ENCODE results near the gene PHETA1.
"Not testable (repeated sequence)": the region's sequence is repeated elsewhere in the genome, so short reads cannot be mapped to it uniquely, and the experiment has no call there.

PHETA1 gene

DNA sequence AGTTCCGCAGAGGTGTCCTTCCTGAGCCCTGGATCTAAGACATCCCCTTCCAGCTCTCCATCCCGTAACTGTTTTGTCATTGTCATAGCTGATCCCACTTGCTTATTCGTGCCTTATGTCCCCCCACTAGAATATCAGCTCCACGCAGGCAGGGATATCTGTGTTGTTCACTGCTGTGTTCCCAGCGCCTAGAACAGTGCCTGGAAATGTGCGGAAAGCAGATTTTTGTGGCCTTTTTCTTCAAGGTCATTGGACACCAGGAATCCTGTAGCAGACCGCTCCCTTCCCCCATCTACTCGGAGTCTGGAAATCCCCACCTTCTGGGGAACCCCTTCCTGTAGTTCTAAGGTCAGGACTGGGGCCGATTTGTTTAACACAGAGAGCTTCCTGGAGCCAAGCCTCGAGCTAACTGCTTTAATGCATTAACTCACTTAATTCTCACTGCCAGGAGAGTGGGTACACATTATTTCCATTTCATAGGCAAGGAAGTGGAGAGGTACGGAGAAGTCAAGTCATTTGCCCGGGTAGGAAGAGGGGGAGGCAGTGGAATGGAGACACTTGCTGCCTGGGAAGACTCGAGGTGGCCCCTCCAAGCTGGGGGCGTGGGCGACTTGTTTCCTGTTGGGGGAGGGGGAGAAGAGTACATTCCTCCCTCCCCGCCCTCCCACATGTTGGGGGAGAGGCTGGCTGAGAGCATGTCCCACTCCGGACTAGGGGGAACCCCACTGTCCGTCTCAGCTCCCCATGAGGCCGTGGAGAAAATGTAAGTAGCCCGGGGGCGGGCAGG is 35.7 kb upstream of the PHETA1 start:
- peak; percentile 78 for FAIRE-seq
- TF ChIP-seq POLR2A (IDR thresholded peaks at IDR 0.05; ENCODE audit: low read depth, low read length) (peak; percentile 35; the same call in 1 of the 2 replicates), POLR2AphosphoS5 (IDR thresholded peaks at IDR 0.05; ENCODE audit: low read depth, low read length) (no peak; the same call in 1 of the 2 replicates)
- no peak for DNase-seq (ENCODE audit: insufficient read length)

DNA sequence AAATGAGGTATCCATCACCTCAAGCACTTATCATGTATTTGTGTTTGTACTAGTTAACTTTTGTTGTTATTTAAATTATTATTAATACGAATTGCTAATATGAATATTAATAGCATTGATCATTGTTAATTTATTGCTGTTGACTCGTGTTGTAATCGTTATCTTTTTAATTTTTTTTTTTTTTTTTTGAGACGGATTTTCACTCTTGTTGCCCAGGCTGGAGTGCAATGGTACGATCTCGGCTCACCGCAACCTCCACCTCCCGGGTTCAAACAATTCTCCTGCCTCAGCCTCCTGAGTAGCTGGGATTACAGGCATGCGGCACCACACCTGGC is 33.6 kb upstream of the PHETA1 start:
- DNase-seq (ENCODE audit: insufficient read length); FAIRE-seq: not testable (repeated sequence)

DNA sequence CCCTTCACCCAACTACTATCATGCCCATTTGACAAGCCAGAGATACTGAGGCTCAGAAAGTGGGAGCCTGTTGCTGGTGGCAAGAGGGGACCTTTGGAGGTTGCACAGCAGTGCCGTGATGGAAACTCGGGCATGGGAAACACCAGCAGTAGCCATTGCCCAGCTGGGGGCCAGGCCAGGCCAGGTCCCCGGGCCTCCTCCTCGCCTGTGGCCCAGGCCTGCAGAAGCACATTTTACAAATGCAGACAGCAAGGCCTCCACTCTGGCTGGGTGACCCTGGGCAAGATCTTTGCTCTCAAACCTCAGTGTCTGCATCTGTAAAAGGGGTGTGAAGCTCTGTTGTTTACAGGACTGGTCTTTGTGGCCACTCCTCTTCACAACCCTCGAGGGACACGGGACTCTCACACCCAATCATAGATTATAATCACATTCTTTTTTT is 32.3 kb upstream of the PHETA1 start:
- no peak for TF ChIP-seq POLR2A (IDR thresholded peaks at IDR 0.05; ENCODE audit: low read depth, low read length)
- no peak for TF ChIP-seq POLR2AphosphoS5 (IDR thresholded peaks at IDR 0.05; ENCODE audit: low read depth, low read length)
- no peak for TF ChIP-seq TAF1 (IDR thresholded peaks at IDR 0.05; ENCODE audit: borderline replicate concordance, low read depth, low read length)
- DNase-seq (ENCODE audit: insufficient read length) (no peak), FAIRE-seq (no peak)

DNA sequence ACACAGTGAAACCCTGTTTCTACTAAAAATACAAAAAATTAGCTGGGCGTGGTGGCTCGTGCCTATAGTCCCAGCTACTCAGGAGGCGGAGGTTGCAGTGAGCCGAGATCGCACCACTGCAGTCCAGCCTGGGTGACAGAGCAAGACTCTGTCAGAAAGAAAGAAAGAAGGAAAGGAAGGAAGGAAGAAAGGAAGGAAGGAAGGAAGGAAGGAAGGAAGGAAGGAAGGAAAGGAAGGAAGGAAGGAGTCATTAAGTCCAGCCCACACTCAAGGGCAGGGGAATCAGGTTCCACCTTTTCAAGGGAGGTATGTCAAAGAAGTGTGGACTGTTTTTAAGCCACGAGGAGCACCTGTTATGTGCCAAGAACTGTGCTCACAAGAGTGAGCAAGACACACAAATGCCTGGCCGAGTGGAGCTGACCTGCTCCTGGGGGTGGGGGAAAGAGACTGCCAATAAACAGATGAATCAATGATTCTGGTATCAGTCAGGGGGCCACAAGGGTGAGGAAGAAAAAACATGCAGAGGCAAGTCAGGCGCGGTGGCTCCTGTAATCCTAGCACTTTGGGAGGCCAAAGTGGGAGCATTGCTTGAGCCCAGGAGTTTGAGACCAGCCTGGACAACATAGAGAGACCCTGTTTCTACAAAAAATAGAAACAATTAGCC is 31.0 kb upstream of the PHETA1 start:
- DNase-seq (ENCODE audit: insufficient read length); FAIRE-seq: not testable (repeated sequence)

DNA sequence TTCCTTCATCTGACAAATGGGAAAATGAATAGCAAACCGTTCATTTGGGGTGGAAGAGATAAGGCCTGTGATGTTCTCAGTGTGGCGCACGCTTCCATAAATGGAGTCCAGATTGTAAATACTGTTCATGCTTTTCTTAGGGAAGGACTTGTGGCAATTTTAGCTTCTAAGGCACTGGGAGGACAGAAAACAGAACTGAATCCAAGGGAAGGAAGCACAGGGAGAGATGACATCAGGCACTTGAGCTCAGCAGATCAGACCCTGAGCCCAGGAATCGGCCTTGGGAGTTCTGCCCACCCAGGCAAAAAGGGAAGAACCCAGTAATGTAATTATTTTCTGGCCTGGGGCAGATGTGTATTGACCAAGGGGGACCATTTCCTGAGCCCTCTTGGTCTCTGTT is 29.6 kb upstream of the PHETA1 start:
- TF ChIP-seq TAF1 (IDR thresholded peaks at IDR 0.05; ENCODE audit: borderline replicate concordance, low read depth, low read length) = no peak
- TF ChIP-seq POLR2AphosphoS5 (IDR thresholded peaks at IDR 0.05; ENCODE audit: low read depth, low read length) = no peak
- TF ChIP-seq POLR2A (IDR thresholded peaks at IDR 0.05; ENCODE audit: low read depth, low read length) = no peak
- FAIRE-seq (no peak), DNase-seq (ENCODE audit: insufficient read length) (no peak)

DNA sequence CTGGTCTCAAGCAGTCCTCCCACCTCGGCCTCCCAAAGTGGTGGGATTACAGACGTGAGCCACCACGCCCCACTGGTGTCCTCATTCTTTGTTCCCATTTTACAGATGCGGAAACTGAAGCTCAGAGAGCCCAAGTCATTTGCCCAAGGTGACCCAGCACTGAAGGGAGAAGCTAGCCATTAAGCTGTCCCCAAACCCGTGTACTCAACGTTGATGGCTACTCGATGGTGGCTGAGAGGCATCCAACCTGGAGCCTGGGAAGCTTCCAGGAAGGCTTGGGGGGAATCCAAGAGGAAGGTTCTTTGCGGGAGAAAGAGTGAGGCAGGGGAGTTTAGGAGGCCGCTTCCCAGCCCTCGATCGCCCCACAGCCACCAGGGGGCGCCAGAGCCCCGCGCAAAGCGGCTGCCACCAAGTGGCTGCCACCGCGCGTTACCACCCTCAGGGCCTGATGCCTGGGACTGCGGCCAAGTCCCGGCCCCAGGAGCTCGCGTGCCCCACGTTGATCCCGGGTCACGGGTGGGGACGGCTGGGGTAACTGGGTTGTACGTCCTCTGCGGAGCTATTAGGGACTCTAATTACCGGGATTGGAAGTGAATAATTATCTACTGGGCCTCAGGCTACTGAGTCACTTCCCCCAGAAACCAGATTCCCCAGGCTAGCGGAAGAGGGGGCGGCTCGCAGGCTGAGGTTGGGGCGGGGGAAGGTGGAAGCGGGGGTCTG is 28.0 kb upstream of the PHETA1 start:
- peak; percentile 84 for DNase-seq (ENCODE audit: insufficient read length)

DNA sequence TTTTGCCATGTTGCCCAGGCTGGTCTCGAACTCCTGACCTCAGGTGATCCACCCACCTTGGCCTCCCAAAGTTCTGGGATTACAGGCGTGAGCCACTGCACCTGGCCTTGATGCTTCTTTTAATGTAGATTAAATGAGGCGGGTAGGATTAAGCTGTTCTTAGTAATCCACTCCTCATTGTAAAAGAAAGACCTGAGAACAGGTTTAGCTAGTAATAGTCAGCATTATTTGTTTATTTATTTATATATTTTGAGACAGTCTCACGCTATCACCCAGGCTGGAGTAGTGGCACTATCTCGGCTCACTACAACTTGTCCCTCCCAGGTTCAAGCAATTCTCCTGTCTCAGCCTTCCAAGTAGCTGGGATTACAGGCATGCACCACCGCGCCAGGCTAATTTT is 27.4 kb upstream of the PHETA1 start:
- FAIRE-seq; DNase-seq (ENCODE audit: insufficient read length): not testable (repeated sequence)

More for the DNA sequence above, 28.0 kb upstream of the PHETA1 start:
- no peak for TF ChIP-seq TAF1 (IDR thresholded peaks at IDR 0.05; ENCODE audit: borderline replicate concordance, low read depth, low read length)
- FAIRE-seq = peak; percentile 81

DNA sequence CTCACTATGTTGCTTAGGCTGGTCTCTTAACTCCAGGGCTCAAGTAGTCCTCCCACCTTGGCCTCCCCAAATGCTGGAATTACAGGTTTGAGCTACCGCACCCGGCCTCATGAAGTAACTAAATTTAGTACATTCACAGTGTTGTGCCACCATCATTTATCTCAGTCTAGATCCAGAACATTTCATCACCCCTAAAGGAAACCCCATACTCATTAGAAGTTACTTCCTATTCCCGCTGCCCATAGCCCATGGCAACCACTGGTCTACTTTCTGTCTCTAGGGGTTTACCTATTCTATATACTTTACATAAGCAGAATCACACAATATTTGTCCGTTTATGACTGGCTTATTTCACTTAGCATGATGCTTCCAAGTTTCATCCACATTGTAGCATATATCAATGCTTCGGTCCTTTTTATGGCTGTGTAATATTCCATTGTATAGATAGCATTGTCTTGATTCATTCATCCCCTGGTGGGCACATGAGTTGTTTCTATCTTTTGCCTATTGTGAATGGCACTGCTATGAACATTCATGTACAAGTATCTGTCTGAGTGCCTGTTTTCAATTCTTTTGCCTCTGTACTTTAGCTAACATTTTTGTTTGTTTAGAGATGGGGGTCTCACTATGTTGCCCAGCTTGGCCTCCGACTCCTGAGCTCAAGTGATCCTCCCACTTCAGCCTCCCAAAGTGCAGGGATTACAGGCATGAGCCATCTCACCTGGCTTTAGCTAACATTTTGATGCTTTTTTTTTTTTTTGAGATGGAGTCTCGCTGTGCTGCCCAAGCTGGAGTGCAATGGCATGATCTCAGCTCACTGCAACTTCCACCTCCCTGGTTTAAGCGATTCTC is 26.7 kb upstream of the PHETA1 start:
- DNase-seq (ENCODE audit: insufficient read length) (no peak), FAIRE-seq (no peak)
- no peak for TF ChIP-seq TAF1 (IDR thresholded peaks at IDR 0.05; ENCODE audit: borderline replicate concordance, low read depth, low read length)
- no peak for TF ChIP-seq POLR2AphosphoS5 (IDR thresholded peaks at IDR 0.05; ENCODE audit: low read depth, low read length)
- TF ChIP-seq POLR2A (IDR thresholded peaks at IDR 0.05; ENCODE audit: low read depth, low read length) = no peak

DNA sequence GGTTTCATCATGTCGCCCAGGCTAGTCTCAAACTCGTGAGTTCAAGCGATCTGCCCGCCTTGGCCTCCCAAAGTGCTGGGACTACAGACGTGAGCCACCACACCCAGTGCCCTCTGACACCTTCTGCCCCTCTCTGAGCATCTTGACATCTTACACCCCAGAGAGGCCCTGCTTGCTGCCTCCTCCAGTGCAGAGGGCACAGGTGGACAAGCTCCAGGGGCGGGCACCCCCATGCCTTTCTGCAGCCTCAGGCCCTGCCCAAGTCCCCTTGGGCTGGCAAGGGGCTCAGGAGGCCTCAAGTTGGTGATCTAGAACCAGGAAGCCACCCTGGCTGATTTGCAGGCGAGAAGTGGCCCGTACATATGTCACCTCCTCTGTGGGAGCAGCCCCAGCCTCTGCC is 25.6 kb upstream of the PHETA1 start:
- TF ChIP-seq TAF1 (IDR thresholded peaks at IDR 0.05; ENCODE audit: borderline replicate concordance, low read depth, low read length) (no peak), POLR2A (IDR thresholded peaks at IDR 0.05; ENCODE audit: low read depth, low read length) (no peak), POLR2AphosphoS5 (IDR thresholded peaks at IDR 0.05; ENCODE audit: low read depth, low read length) (no peak)
- FAIRE-seq (no peak), DNase-seq (ENCODE audit: insufficient read length) (no peak)

DNA sequence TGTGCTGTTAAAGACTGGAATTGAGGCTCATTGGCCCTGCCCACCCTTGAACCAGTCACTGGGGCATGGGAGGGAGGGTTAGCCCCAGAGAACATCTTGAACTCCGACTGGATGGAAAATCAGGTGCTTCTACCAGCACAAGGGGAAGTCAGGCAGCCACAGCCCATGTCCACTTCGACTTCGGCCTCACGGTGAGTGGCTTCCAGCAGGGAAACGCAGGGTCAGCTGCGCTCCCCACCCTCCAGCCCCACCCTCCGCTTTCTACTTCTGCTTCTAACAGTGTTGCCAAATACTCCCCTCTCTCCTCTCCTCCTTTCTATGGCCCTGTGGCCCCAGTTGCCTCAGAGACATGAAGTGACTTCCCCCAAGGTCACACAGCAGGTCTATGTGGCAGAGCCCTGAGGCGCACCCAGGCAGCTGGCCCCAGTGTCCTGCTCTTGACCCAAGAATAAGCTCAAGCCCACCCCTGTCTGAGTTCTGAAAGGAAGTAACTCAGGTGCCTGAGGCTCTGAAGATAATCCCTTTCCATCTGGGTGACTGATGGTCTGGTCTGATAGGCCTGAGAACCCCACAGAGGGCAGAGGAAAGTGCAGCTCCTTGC is 24.9 kb upstream of the PHETA1 start:
- no peak for DNase-seq (ENCODE audit: insufficient read length)
- no peak for FAIRE-seq
- TF ChIP-seq POLR2AphosphoS5 (IDR thresholded peaks at IDR 0.05; ENCODE audit: low read depth, low read length) (no peak), POLR2A (IDR thresholded peaks at IDR 0.05; ENCODE audit: low read depth, low read length) (no peak), TAF1 (IDR thresholded peaks at IDR 0.05; ENCODE audit: borderline replicate concordance, low read depth, low read length) (no peak)

DNA sequence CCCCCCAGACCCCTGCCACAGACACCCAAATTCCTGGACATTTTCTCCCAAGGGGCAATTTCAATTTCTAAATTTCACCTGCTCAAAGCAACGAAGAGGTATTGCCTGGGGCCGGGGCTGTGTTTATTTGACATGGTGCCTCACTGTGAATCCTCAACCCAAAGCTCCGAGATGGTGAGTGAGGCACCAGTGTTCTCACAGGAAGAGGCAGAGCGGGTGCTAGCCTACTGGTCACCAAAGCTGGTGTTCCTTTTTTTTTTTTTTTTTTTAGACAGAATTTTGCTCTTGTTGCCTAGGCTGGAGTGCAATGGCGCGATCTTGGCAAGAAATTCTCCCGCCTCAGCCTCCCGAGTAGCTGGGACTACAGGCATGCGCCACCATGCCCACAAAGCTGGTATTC is 22.0 kb upstream of the PHETA1 start:
- DNase-seq (ENCODE audit: insufficient read length) = no peak
- TF ChIP-seq TAF1 (IDR thresholded peaks at IDR 0.05; ENCODE audit: borderline replicate concordance, low read depth, low read length) (no peak), POLR2AphosphoS5 (IDR thresholded peaks at IDR 0.05; ENCODE audit: low read depth, low read length) (no peak), POLR2A (IDR thresholded peaks at IDR 0.05; ENCODE audit: low read depth, low read length) (no peak)
- FAIRE-seq = no peak
